ENCODE data around the gene BRCA2.
"Not testable (repeated sequence)": the region's sequence is repeated elsewhere in the genome, so short reads cannot be mapped to it uniquely, and the experiment has no call there.

The BRCA2 gene

DNA sequence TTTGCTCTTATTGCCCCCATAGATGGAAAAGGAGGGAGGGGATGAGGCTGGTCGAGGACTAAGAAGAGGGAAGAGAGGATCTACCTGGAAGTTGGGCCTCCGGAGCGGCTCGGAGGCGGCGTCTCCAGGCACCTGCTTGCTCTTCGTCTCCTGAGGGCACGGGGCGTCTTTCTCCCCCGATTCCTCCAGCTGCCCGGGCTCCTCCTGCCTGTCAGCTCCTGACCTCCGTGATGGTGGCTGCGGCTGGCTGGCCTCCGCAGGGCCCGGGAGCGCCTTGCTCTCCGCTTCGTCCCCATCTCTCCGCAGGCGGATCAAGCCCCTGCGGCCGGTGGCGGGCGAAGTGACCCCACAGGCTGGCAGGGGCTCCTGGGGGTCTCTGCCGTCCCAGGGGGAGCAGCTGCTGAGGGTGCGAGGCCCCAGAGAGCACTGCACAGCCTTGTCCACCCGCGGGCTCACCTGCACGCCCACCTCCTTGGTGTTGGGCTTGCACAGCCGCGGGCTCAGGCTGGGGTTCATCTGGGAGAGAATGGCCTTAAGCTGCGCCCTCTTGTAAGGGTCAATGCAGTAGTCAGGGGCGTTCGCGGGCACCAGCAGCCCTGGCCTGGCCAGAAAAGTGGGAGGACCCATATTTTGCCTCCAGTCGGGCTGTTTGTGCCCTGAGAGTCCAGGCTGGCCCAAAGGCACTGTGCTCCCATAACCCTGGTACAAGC is 4.0 kb upstream of the BRCA2 start:
- no peak for DNase-seq

DNA sequence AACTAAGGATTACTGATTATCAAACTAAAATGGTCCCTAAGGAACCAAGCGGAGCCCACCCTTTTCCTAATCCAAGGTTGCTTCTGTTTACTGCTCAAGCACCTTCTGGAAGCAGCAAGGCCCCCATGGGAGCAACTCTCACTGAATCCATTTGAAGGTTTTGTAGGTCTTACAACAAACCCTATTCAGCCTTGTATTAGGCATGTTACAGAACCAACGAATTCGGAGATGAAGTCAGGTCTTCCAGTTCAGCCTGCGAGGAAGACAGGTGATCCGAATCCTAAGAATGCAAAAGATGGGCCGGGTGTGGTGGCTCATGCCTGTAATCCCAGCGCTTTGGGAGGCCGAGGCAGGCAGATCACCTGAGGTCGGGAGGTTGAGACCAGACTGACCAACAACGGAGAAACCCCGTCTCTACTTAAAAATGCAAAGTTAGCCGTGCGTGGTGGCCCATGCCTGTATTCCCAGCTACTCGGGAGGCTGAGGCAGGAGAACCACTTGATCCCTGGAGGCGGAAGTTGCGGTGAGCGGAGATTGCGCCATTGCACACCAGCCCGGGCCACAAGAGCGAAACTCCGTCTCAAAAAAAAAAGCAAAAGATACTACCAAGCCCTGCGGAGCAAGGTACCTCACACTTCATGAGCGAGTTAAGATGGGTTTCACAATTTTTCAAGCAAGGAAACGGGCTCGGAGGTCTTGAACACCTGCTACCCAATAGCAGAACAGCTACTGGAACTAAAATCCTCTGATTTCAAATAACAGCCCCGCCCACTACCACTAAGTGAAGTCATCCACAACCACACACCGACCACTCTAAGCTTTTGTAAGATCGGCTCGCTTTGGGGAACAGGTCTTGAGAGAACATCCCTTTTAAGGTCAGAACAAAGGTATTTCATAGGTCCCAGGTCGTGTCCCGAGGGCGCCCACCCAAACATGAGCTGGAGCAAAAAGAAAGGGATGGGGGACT is 754 bp upstream of the BRCA2 start:
- peak in 8 of 56 donors; percentile 21 to 67 (median 50) for DNase-seq

DNA sequence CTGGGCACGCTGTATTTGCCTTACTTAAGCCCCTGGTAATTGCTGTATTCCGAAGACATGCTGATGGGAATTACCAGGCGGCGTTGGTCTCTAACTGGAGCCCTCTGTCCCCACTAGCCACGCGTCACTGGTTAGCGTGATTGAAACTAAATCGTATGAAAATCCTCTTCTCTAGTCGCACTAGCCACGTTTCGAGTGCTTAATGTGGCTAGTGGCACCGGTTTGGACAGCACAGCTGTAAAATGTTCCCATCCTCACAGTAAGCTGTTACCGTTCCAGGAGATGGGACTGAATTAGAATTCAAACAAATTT is 676 bp downstream of the BRCA2 start:
- peak in 1 of 56 donors; percentile 25 for DNase-seq

DNA sequence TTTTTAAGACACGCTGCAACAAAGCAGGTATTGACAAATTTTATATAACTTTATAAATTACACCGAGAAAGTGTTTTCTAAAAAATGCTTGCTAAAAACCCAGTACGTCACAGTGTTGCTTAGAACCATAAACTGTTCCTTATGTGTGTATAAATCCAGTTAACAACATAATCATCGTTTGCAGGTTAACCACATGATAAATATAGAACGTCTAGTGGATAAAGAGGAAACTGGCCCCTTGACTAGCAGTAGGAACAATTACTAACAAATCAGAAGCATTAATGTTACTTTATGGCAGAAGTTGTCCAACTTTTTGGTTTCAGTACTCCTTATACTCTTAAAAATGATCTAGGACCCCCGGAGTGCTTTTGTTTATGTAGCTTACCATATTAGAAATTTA is 1.2 kb downstream of the BRCA2 start:
- DNase-seq = no peak

DNA sequence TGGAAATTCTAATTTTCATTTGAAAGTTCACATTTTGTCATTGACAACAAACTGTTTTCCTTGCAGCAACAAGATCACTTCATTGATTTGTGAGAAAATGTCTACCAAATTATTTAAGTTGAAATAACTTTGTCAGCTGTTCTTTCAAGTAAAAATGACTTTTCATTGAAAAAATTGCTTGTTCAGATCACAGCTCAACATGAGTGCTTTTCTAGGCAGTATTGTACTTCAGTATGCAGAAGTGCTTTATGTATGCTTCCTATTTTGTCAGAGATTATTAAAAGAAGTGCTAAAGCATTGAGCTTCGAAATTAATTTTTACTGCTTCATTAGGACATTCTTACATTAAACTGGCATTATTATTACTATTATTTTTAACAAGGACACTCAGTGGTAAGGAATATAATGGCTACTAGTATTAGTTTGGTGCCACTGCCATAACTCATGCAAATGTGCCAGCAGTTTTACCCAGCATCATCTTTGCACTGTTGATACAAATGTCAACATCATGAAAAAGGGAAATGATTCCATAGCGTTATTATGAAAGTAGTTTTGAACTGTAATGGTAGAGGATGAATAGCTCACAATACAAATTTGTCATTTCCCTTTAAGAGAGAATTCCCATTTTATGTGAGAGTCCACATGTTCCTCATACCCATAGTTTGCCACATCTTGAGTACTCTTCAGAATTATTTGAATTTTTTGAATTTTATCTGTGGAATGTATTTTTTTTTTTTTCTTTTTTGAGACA is 2.6 kb downstream of the BRCA2 start:
- no peak for DNase-seq

DNA sequence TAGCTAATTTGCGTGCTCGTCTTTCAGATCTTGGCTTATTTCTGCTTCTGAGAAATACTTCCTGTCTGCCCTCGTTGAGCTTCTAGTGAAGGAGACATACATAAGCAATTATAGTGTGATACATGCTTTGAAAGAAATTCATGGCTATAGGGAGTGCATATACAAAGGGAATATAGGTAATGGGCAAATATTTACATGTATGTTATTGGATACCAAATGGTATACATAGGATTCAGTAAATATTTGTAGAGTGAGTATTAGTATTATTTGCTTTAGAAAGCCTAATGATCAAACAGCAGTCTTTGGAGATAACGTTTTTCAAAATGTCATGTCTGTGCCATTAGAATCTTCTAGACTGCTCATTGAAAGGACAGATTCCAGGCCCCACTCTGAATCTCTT is 5.2 kb downstream of the BRCA2 start:
- DNase-seq = no peak

DNA sequence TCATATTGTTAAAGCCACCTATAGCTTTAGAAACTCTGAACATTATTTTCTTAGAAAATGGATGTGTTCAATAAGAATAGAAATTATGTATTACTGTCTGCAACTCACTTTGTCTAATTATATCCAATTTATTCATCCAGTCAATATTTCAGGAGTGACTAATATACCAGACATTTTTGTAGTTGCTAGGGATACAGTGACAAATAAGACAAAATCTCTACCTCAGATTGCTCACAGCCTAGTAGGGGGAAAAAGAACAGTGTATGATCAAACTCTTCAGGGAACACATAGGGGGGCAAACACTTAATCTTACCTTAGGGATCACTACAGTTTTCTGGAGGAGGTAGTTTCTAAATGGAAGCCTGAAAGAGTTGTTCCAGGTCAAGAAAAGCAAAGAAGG is 8.6 kb downstream of the BRCA2 start:
- no peak for DNase-seq

DNA sequence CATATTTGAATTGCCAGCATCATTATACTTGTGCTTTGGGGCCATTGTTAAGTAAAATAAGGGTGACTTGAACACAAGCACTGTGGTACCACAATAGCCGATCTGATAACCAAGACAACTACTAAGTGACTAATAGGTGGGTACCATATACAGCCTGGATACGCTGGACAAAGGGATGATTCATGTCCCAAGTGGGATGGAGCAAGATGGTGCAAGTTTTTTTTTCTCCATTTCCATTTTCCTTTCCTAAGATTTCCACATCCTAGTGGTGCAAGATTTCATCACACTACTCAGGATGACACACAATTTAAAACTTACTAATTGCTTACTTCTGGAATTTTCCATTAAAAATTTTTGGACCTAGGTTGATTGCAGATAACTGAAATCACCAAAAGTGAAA is 15.1 kb downstream of the BRCA2 start:
- DNase-seq = no peak

DNA sequence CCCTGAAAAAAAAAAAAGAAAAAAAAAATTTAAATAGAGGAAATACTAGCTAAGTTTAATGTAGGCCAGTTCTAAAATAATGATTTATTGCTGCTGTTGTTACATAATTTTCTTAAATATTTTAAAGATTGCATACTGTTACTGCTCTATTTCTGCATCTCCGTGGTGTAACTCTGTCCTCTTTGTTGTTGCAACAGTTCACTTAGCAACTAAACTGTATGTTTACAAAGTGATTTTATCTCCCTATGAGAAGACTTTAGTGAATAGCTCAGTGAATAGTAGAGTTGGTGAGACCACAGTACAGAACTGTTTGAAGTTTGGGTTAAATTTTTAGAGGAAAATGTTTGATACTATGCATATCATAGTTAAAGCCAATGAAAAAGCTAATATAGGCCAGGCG is 19.4 kb downstream of the BRCA2 start:
- no peak for DNase-seq

DNA sequence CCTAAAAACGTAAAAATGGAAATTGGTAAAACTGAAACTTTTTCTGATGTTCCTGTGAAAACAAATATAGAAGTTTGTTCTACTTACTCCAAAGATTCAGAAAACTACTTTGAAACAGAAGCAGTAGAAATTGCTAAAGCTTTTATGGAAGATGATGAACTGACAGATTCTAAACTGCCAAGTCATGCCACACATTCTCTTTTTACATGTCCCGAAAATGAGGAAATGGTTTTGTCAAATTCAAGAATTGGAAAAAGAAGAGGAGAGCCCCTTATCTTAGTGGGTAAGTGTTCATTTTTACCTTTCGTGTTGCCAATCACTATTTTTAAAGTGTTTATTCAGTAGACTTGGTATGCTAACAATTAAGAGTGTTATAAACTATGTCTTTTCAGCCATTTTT is 25.6 kb downstream of the BRCA2 start:
- no peak for DNase-seq

DNA sequence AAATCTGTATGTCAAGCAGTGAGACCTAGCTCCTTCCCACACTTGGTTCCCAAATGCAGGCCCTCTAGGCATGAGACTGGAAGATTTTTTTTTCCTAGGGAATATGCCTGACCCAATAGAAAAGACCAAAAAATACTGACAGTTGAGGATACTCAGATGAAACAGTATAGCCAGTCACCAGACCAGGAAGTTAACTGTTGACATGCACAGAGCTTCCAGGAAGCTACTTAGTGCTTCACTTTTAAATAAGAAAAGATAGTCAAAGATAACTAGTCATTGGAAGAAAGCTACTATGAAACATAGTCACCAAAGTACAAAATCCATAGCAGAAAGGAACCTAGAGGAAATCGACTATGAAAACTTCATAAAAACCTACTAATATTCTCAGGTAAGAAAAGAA is 32.3 kb downstream of the BRCA2 start:
- DNase-seq = no peak

DNA sequence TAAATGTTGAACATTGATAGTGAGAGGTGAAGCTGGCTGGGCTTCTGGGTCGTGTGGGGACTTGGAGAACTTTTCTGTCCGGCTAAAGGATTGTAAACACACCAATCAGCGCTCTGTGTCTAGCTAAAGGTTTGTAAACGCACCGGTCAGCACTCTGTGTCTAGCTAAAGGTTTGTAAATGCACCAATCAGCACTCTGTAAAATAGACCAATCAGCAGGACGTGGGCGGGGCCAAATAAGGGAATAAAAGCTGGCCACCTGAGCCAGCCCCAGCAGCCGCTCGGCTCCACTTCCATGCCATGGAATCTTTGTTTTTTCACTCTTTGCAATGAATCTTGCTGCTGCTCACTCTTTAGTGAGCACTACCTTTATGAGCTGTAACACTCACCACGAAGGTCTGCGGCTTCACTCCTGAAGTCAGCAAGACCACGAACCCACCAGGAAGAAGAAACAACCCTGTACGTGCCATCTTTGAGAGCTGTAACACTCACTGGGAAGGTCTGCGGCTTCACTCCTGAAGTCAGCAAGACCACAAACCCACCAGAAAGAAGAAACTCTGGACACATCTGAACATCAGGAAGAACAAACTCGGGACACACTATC is 35.6 kb downstream of the BRCA2 start:
- not testable (repeated sequence) for DNase-seq

DNA sequence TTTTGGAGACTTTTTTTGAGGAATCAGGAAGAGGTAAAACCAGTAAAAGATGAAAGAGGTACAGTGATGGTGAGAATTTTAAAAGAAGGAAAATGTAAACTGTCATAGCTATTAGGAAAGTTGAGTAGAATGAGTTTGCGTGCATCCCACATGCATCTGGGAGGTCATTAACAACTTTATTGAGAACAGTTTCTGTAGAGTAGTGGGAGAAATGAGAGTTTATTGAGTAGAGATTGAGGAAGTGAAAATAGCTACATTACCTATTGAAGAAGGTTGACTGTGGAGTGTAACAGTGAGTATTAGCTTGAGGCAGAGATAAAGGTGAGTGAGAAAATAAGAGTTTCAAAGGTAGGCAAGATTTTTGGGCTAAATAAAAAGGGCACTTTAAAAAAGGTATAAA is 38.7 kb downstream of the BRCA2 start:
- no peak for DNase-seq

DNA sequence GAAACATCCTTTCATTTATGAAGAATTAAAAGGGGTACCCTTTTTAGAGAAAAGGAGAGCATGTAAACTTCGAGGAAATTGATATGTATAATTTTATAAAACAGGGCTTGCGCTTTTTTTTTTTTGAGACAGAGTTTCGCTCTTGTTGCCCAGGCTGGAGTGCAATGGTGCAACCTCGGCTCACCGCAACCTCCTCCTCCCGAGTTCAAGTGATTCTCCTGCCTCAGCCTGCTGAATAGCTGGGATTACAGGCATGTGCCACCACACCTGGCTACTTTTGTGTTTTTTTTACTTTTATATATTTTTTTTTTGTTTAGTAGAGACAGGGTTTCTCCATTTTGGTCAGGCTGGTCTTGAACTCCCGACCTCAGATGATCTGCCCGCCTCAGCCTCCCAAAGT is 40.6 kb downstream of the BRCA2 start:
- not testable (repeated sequence) for DNase-seq

DNA sequence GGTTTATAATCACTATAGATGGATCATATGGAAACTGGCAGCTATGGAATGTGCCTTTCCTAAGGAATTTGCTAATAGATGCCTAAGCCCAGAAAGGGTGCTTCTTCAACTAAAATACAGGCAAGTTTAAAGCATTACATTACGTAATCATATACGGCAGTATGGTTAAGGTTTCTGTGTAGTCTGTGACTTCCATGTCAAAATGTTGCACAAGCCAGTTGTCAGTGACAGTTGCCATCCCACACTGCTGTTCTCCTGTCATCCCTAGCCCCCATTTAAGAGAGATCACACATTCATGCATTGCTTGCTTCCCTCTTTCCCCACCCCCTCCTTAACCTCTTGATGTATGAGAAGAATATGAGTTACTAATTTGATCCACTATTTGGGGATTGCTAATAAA is 47.3 kb downstream of the BRCA2 start:
- no peak for DNase-seq

DNA sequence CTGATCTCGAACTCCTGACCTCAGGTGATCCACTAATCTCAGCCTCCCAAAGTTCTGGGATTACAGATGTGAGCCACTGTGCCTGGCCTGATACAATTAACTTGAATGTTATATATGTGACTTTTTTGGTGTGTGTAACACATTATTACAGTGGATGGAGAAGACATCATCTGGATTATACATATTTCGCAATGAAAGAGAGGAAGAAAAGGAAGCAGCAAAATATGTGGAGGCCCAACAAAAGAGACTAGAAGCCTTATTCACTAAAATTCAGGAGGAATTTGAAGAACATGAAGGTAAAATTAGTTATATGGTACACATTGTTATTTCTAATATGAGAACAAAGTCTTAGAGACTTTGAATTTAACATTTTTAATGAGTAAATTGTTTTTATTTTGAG is 55.5 kb downstream of the BRCA2 start:
- no peak for DNase-seq

DNA sequence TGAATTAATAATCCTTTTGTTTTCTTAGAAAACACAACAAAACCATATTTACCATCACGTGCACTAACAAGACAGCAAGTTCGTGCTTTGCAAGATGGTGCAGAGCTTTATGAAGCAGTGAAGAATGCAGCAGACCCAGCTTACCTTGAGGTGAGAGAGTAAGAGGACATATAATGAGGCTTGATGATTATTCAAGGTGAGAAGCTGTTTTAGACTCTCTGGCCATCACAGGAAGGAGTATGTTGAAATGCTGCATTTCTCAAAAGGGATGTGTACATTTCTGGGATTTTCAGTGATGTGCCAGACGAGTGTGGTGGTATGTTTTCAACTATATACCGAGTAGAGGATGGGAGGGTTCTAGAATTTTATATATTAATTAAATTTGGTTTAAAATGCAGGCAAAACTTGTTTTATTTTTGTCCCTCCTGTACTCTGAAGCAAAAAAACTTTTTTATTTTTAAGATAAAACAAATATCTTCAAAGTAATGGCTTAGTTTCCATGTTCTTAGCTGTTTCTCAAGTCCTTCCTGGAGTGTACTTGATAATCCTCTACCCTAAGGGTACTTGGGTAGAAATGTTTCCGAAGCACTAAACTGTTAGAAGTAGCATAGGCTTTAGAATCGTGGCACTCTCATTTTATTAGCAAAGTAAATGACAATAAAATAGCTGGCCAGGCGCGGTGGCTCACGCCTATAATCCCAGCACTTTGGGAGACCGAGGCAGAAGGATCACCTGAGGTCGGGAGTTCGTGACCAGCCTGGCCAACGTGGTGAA is 61.5 kb downstream of the BRCA2 start:
- no peak for DNase-seq

DNA sequence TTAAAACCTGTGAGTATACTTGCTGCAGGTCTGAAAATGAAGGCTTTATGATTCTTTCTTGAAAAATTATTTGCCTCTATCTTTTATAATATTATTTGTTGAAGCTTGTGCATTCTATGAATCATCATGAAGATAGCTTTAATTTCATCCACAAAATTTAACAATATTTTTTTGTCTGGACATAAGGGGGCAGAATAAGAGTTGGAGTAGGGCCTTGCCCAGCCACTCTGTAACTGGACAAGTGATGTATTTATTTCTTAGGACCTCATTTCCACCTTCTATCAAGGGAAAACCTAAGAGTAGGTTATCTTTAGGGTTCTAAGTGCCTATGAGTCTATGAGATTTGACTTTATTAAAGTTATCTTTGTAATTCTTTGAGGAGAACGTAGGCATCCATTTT is 62.7 kb downstream of the BRCA2 start:
- DNase-seq = no peak

DNA sequence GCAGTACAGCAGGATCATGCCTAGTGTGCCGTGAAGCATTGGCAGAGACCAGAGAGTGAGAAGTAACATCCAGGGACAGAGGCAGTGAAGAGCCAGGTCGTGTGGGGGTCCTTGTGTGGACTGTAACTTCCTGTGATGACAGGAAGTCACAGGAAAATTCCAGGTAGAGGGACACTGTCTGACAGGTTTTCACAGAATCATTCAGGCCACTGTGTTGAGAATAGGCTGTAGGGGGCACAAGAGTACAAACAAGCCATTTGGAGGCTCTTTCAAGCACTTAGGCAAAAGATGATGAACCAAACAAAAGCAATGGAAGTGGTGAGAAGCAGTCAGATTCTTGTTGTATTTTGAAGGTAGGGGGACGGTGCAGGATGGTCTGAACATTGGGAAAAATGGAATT is 66.2 kb downstream of the BRCA2 start:
- peak in 14 of 56 donors; percentile 0 to 19 (median 4) for DNase-seq

DNA sequence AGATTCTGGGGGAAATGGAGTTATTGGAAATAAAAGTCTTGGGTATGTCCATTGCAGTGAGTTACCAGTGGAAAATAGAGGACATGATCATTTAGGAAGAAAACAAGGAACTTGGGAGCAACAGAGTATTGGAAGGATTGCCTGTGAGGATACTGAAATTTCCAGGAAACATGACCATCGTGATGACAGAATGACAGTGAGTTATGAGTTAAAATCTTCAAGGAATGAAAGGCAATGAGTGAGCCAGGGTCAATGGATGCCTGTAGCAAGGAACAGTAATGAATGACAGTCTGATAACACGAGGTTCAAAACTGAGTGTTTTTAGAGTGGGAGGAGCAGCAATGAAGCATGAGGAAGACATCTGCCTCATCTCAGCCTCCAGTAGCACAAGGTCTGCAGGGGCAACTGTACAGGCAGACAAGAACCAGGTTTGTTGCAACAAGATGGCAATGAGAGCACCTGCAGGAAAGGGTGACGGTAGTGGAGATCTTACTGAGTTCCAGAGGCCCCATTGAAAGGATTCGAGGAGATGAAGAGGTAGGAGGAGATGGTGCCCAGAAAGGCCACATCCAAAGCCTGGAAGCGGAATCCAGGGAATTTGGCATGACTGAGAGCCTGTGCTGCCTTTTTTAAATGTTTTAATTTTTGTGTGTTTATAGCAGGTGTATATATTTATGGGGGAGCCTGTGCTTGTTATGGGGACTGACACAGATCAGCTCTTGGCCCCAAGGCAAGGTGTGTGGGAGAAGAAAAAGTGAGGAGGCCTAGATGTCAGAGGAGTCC is 68.7 kb downstream of the BRCA2 start:
- DNase-seq = no peak

All from nucleus accumbens (tissue), 56 donors.